PC-3 (cell line): ENCODE measurements around the gene TNPO1.

Experiments used
- CTCF ChIP-seq: fragments of 300-600 bp; sonication (generic); conservative IDR thresholded peaks from 2 replicates; pipeline ENCODE4 v1.5.1; 2017; ENCODE audit warnings: antibody characterized with exemption, low read depth, mild to moderate bottlenecking, low read length
- EZH2 ChIP-seq: fragments of 300-600 bp; sonication (generic); IDR thresholded peaks from one replicate; pipeline ENCODE4 v1.6.1; 2017; ENCODE audit warnings: antibody characterized with exemption, mild to moderate bottlenecking, low read length; ENCODE audit not compliant: unreplicated experiment
- EZH2phosphoT487 ChIP-seq: fragments of 300-600 bp; sonication (generic); IDR thresholded peaks from 2 replicates; pipeline ENCODE4 v1.6.1; 2018; ENCODE audit warnings: mild to moderate bottlenecking, antibody characterized with exemption, low read length, borderline replicate concordance

- TF ChIP-seq CTCF, result no peak
- no peak for TF ChIP-seq EZH2phosphoT487
- TF ChIP-seq EZH2, result no peak
Measured at GRCh38 chr5:72878854-72879253, 62.4 kb downstream of the TNPO1 start.
